Neuronal stem cell (in vitro differentiated cells): ENCODE data around the gene WNT9B.

Experiments used
- DNase-seq: peaks from one replicate; pipeline ENCODE4 v3.0.0-alpha.2; 2013; ENCODE audit warnings: low spot score
- H2AFZ ChIP-seq: one replicate; pipeline ENCODE4 v1.6.1; 2013; ENCODE audit warnings: mild to moderate bottlenecking, low read length, inconsistent platforms
- H2AK5ac ChIP-seq: 2 replicates; pipeline ENCODE4 v1.6.1; 2013; ENCODE audit warnings: low read depth, mild to moderate bottlenecking, inconsistent platforms, low read length, moderate library complexity, mixed read lengths
- H2BK120ac ChIP-seq: 2 replicates; pipeline ENCODE4 v1.6.1; 2013; ENCODE audit warnings: low read depth, mild to moderate bottlenecking, inconsistent platforms, low read length, moderate library complexity, mixed read lengths
- H2BK12ac ChIP-seq: one replicate; pipeline ENCODE4 v1.6.1; 2013; ENCODE audit warnings: low read length, inconsistent platforms
- H2BK15ac ChIP-seq: 2 replicates; pipeline ENCODE4 v1.6.1; 2013; ENCODE audit warnings: mild to moderate bottlenecking, low read length, inconsistent platforms, mixed read lengths
- H2BK5ac ChIP-seq: one replicate; pipeline ENCODE4 v1.6.1; 2013; ENCODE audit warnings: inconsistent platforms, mild to moderate bottlenecking, low read length, moderate library complexity
- H3K14ac ChIP-seq: one replicate; pipeline ENCODE4 v1.6.1; 2013; ENCODE audit warnings: low read length, inconsistent platforms
- H3K18ac ChIP-seq: 2 replicates; pipeline ENCODE4 v1.6.1; 2013; ENCODE audit warnings: low read length, inconsistent platforms
- H3K23ac ChIP-seq: 2 replicates; pipeline ENCODE4 v1.6.1; 2013; ENCODE audit warnings: low read depth, mild to moderate bottlenecking, mixed read lengths, low read length, inconsistent platforms; ENCODE audit not compliant: poor library complexity
- H3K27ac ChIP-seq: replicated peaks from 3 replicates; pipeline ENCODE4 v1.5.1; 2013; ENCODE audit warnings: low read length, inconsistent platforms
- H3K27me3 ChIP-seq, 3 experiments: 2 replicates each; pipeline ENCODE4 v1.6.1; 2013; ENCODE audit warnings: low read length in 3 of 3, mild to moderate bottlenecking in 2 of 3, inconsistent platforms in 1 of 3, low read depth in 1 of 3, mixed read lengths in 1 of 3, moderate library complexity in 1 of 3; ENCODE audit not compliant: control insufficient read depth in 3 of 3, insufficient read depth in 3 of 3
- H3K36me3 ChIP-seq, 2 donors: replicated peaks in 1 of 2; 2 replicates each; pipeline ENCODE4 v1.6.1; 2013; ENCODE audit warnings: low read length in 2 of 2; ENCODE audit not compliant: control insufficient read depth in 2 of 2, insufficient read depth in 2 of 2
- H3K4ac ChIP-seq: 2 replicates; pipeline ENCODE4 v1.6.1; 2013; ENCODE audit warnings: inconsistent platforms, mild to moderate bottlenecking, low read length, moderate library complexity
- H3K4me1 ChIP-seq, 2 donors: 1 replicate in 1 of 2; 2 replicates in 1 of 2; pipeline ENCODE4 v1.6.1; 2013; ENCODE audit warnings: low read length in 2 of 2, low read depth in 1 of 2; ENCODE audit not compliant: control insufficient read depth in 2 of 2, insufficient read depth in 1 of 2
- H3K4me2 ChIP-seq: one replicate; pipeline ENCODE4 v1.6.1; 2013; ENCODE audit warnings: mild to moderate bottlenecking, low read length, inconsistent platforms; ENCODE audit not compliant: insufficient read depth, poor library complexity, severe bottlenecking
- H3K4me3 ChIP-seq, 2 donors: 2 replicates each; pipeline ENCODE4 v1.5.1; 2013; ENCODE audit warnings: low read length in 2 of 2, mild to moderate bottlenecking in 2 of 2, inconsistent platforms in 1 of 2, moderate library complexity in 1 of 2
- H3K79me1 ChIP-seq: one replicate; pipeline ENCODE4 v1.6.1; 2013; ENCODE audit warnings: low read depth, mild to moderate bottlenecking, inconsistent platforms, low read length, moderate library complexity
- H3K9ac ChIP-seq: one replicate; pipeline ENCODE4 v1.6.1; 2013; ENCODE audit warnings: mild to moderate bottlenecking, low read depth, low read length, inconsistent platforms; ENCODE audit not compliant: poor library complexity
- H3K9me3 ChIP-seq, 2 donors: replicated peaks in 1 of 2; 2 replicates each; pipeline versions ENCODE3 to v1.6.1; 2013; ENCODE audit warnings: low read length in 2 of 2, mild to moderate bottlenecking in 2 of 2, inconsistent platforms in 1 of 2, low read depth in 1 of 2, mixed read lengths in 1 of 2, moderate library complexity in 1 of 2; ENCODE audit not compliant: control insufficient read depth in 2 of 2, insufficient read depth in 1 of 2
- H4K8ac ChIP-seq: one replicate; pipeline ENCODE4 v1.6.1; 2013; ENCODE audit warnings: low read depth, mild to moderate bottlenecking, inconsistent platforms, low read length, moderate library complexity
- H4K91ac ChIP-seq: one replicate; pipeline ENCODE4 v1.6.1; 2013; ENCODE audit warnings: low read length, low read depth, mild to moderate bottlenecking, inconsistent platforms; ENCODE audit not compliant: poor library complexity
- WGBS, 2 donors: extraction: QIAGEN DNeasy Blood & Tissue Kit; methylation state at CpG; one replicate each; pipeline ENCODE4 v1.1.7; 2013; ENCODE audit warnings: missing lambda C conversion rate in 2 of 2, mixed read lengths in 1 of 2; ENCODE audit not compliant: insufficient read length in 2 of 2, insufficient replicate concordance in 1 of 2; ENCODE audit errors: extremely low coverage in 2 of 2; 5-methylcytosine and 5-hydroxymethylcytosine counted together

Gene WNT9B

DNA sequence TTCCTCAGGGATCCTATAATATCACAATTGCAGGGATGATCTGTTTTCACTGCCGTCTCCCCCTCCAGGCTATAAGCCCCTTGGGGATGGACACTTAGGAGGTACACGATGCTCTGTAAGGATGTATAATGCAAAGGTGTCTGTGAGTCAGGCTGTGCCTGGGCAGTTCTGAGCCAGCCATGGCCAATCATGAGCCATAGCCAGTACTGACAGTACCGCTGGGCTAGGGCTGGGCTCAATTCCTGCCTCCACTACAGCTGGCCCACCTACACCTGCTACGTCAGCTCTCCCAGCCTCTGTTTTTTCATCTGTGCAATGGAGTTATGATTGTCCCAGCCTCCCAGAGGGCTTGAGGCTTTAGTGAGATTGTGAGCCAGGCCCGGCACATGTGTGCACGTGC lies 2.8 kb upstream of the WNT9B start:
- Histone ChIP-seq H2AK5ac (no peak overlapping the region), H3K36me3 (no peaks in the 10 kb centered on the region), H3K9me3 (no peaks in the 10 kb centered on the region), H4K8ac (peak overlapping the region; percentile 6), H3K79me1 (no peaks in the 10 kb centered on the region), H3K9ac (no peak overlapping the region), H3K4me1 (peaks cover 2 to 6% of the 10 kb centered on the region in 2 donors), H2BK12ac (no peak overlapping the region), H3K4ac (no peak overlapping the region), H3K14ac (no peak overlapping the region), H3K27ac (no peak overlapping the region), H4K91ac (no peak overlapping the region), H2BK15ac (no peak overlapping the region), H2BK5ac (no peak overlapping the region), H2AFZ (no peak overlapping the region), H2BK120ac (no peak overlapping the region), H3K18ac (no peak overlapping the region), H3K4me2 (no peak overlapping the region), H3K4me3 (no peak overlapping the region), H3K23ac (no peak overlapping the region), H3K27me3 (peaks cover 14 to 60% (median 58%) of the 10 kb centered on the region in 3 experiments)
- no peak for DNase-seq
- WGBS, 2 donors: no CpG with 5 or more reads among the region's 6 CpGs

GRCh38 chr17:46850688-46851028 lies 725 bp upstream of the WNT9B start:
- peaks cover 2 to 6% of the 10 kb centered on the region in 2 donors for H3K4me1 ChIP-seq
- DNase-seq: no peak
- H2BK5ac ChIP-seq: no peak overlapping the region
- no peaks in the 10 kb centered on the region for H3K36me3 ChIP-seq
- H2AK5ac ChIP-seq: no peak overlapping the region
- WGBS, 2 donors: no CpG with 5 or more reads among the region's 13 CpGs
- H3K4me2 ChIP-seq: peak overlapping the region; percentile 59
- H2AFZ ChIP-seq: peak overlapping the region; percentile 71
- peak overlapping the region; percentile 40 for H3K23ac ChIP-seq
- no peak overlapping the region for H3K18ac ChIP-seq
- H2BK120ac ChIP-seq: no peak overlapping the region
- peak overlapping the region in 1 of 2 donors; percentile 65 for H3K4me3 ChIP-seq
- no peak overlapping the region for H4K91ac ChIP-seq
- H3K14ac ChIP-seq: no peak overlapping the region
- H4K8ac ChIP-seq: no peak overlapping the region
- no peak overlapping the region for H2BK12ac ChIP-seq
- no peak overlapping the region for H3K4ac ChIP-seq
- no peaks in the 10 kb centered on the region for H3K9me3 ChIP-seq
- no peak overlapping the region for H2BK15ac ChIP-seq
- H3K79me1 ChIP-seq: no peaks in the 10 kb centered on the region
- H3K27ac ChIP-seq: no peak overlapping the region
- no peak overlapping the region for H3K9ac ChIP-seq
- H3K27me3 ChIP-seq: peaks cover 14 to 67% (median 63%) of the 10 kb centered on the region in 3 experiments

DNA sequence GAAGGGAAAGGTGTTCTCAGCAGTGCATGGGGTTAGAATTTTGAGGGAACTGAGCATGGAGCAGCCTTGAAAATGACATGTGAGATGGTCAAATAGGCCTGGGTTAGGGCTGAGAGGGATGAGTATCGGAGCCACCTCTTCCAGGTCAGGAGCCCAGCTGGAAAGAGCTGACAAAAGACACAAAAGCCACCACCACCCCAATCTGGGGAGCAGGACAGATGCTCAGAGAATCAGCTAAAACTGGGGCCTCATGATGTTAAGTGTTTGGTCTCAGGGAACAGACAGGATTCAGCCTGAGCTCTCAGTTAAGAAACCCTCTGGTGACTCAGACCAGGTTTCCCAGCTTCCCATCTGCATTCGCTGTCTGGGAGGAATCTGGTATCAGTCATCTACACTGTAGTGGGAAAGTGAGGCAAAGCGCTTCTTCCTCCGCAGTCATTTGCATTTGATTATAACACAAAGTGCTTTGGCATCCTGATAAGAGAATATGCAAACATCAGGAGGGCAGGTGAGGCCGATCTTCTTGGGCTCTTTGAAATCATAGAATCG lies 2.6 kb downstream of the WNT9B start:
- no peak overlapping the region for H3K14ac ChIP-seq
- no peak overlapping the region for H3K9ac ChIP-seq
- H3K4me1 ChIP-seq: peaks cover 2 to 6% of the 10 kb centered on the region in 2 donors
- H3K4me3 ChIP-seq: no peak overlapping the region
- H2BK15ac ChIP-seq: no peak overlapping the region
- peaks cover 14 to 46% (median 42%) of the 10 kb centered on the region in 3 experiments for H3K27me3 ChIP-seq
- H2BK5ac ChIP-seq: no peak overlapping the region
- no peak overlapping the region for H3K4me2 ChIP-seq
- DNase-seq: no peak
- H3K9me3 ChIP-seq: no peaks in the 10 kb centered on the region
- no peak overlapping the region for H3K4ac ChIP-seq
- no peaks in the 10 kb centered on the region for H3K79me1 ChIP-seq
- H4K8ac ChIP-seq: no peak overlapping the region
- no peak overlapping the region for H2BK12ac ChIP-seq
- WGBS, 2 donors: no CpG with 5 or more reads among the region's 6 CpGs
- H3K27ac ChIP-seq: no peak overlapping the region
- no peaks in the 10 kb centered on the region for H3K36me3 ChIP-seq
- H2BK120ac ChIP-seq: no peak overlapping the region
- H3K18ac ChIP-seq: no peak overlapping the region
- H2AK5ac ChIP-seq: no peak overlapping the region
- no peak overlapping the region for H2AFZ ChIP-seq
- no peak overlapping the region for H4K91ac ChIP-seq
- H3K23ac ChIP-seq: no peak overlapping the region

- H3K23ac ChIP-seq: no peak overlapping the region
- H3K36me3 ChIP-seq: no peaks in the 10 kb centered on the region
- H3K18ac ChIP-seq: no peak overlapping the region
- no peak overlapping the region for H4K8ac ChIP-seq
- H2BK15ac ChIP-seq: no peak overlapping the region
- no peak overlapping the region for H3K27ac ChIP-seq
- no peak overlapping the region for H2BK12ac ChIP-seq
- peaks cover 14 to 40% (median 37%) of the 10 kb centered on the region in 3 experiments for H3K27me3 ChIP-seq
- no peak overlapping the region for H3K4ac ChIP-seq
- WGBS, 2 donors: no CpG with 5 or more reads among the region's 3 CpGs
- peaks cover 2 to 6% of the 10 kb centered on the region in 2 donors for H3K4me1 ChIP-seq
- H2AK5ac ChIP-seq: no peak overlapping the region
- H3K9ac ChIP-seq: no peak overlapping the region
- H3K14ac ChIP-seq: no peak overlapping the region
- no peak for DNase-seq
- no peaks in the 10 kb centered on the region for H3K9me3 ChIP-seq
- H2BK5ac ChIP-seq: no peak overlapping the region
- no peak overlapping the region for H3K4me2 ChIP-seq
- no peak overlapping the region for H4K91ac ChIP-seq
- no peak overlapping the region for H3K4me3 ChIP-seq
- no peak overlapping the region for H2BK120ac ChIP-seq
- H3K79me1 ChIP-seq: no peaks in the 10 kb centered on the region
- no peak overlapping the region for H2AFZ ChIP-seq
Measured at GRCh38 chr17:46854515-46854914, 3.1 kb downstream of the WNT9B start.
